GM21717 (cell line): Measurements from ENCODE around the gene MAGOHB.
A peak's percentile ranks its signal among the peaks of the same experiment; 100 is the strongest.

ENCODE experiments used
- ATAC-seq: cut with Tn5 transposase; IDR thresholded peaks from one replicate; pipeline ENCODE4 v1.9.1; 2021; ENCODE audit warnings: mild to moderate bottlenecking, moderate library complexity; ENCODE audit not compliant: unreplicated experiment

Gene MAGOHB

DNA sequence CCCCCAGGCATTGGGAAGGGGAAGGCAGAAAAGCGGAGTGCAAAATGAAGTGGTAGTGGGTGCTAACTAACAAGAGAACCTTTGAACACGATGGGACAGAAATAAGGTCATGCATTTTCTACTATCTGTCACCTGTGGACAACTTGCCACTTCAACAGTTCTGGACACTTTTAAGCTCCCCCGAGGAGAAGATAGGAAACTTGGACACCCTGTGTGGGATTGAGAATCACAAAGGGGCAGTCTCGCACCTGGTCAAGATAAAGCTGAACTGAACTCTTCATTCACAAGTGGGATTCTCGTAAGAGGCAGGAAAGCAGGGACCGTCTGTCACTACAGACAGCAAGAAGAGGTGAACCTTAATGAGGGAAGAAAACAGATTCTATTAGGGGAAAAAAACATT is 56.1 kb downstream of the MAGOHB start:
- peak; percentile 15 for ATAC-seq

- no peak for ATAC-seq
Observed at GRCh38 chr12:10554756-10555481, 58.5 kb downstream of the MAGOHB start.

- ATAC-seq, result no peak
Observed at GRCh38 chr12:10554228-10554755, 59.1 kb downstream of the MAGOHB start.
